Transverse colon (tissue), 4 donors: ENCODE results near the gene DISC1. TPM values are rescaled to one million over a fixed set of nuclear protein-coding genes. Genes with fewer than 3 reads are reported as not detected.

Source experiments
- DNase-seq: peaks from one replicate; pipeline ENCODE4 v3.0.0-alpha.2; 2019
- H3K27ac ChIP-seq, 4 donors: fragments of 200-600 bp; sonication (generic); 2 replicates each; pipeline ENCODE4 v1.5.1; 2016 to 2018; ENCODE audit warnings: inconsistent platforms in 4 of 4
- H3K27me3 ChIP-seq: fragments of 200-600 bp; sonication (generic); 2 replicates; pipeline ENCODE4 v1.5.1; 2017; ENCODE audit warnings: inconsistent platforms
- H3K36me3 ChIP-seq, 4 donors: fragments of 200-600 bp; sonication (generic); 2 replicates each; pipeline ENCODE4 v1.5.1; 2017 to 2019; ENCODE audit warnings: inconsistent platforms in 4 of 4
- H3K4me1 ChIP-seq, 4 donors: fragments of 200-600 bp; sonication (generic); 2 replicates each; pipeline ENCODE4 v1.5.1; 2017 to 2020; ENCODE audit warnings: inconsistent platforms in 4 of 4
- H3K4me3 ChIP-seq, 4 donors: fragments of 200-600 bp; sonication (generic); 1 replicate in 1 of 4; 2 replicates in 3 of 4; pipeline versions ENCODE4 v1.5.1 to v1.6.1; 2017 to 2019; ENCODE audit warnings: inconsistent platforms in 4 of 4
- H3K9me3 ChIP-seq, 2 donors: fragments of 200-600 bp; sonication (generic); 2 replicates each; pipeline ENCODE4 v1.5.1; 2017 to 2019; ENCODE audit warnings: inconsistent platforms in 2 of 2
- CTCF ChIP-seq, 5 experiments: fragments of 200-600 bp in 3 of 5; fragments of 450-650 bp in 2 of 5; sonication (generic) in 3 of 5; IDR thresholded peaks; 1 replicate in 2 of 5; 2 replicates in 3 of 5; pipeline ENCODE4 v1.5.1; 2016 to 2017; ENCODE audit warnings: antibody characterized with exemption in 5 of 5, inconsistent platforms in 3 of 5, mild to moderate bottlenecking in 2 of 5, moderate library complexity in 1 of 5
- EP300 ChIP-seq: sonication (generic); formaldehyde crosslinking; IDR thresholded peaks from one replicate; pipeline ENCODE4 v1.6.1; 2017; ENCODE audit warnings: antibody characterized with exemption, low read depth
- POLR2A ChIP-seq: fragments of 450-650 bp; IDR thresholded peaks from one replicate; pipeline ENCODE4 v1.6.1; 2016; ENCODE audit warnings: antibody characterized with exemption, mild to moderate bottlenecking, moderate library complexity
- POLR2AphosphoS5 ChIP-seq, 3 donors: sonication (generic); formaldehyde crosslinking; IDR thresholded peaks; one replicate each; pipeline ENCODE4 v1.6.1; 2016; ENCODE audit warnings: antibody characterized with exemption in 3 of 3
- WGBS, 2 donors: methylation state at CpG; one replicate each; pipeline ENCODE4 v1.1.5; 2018; ENCODE audit warnings: low coverage in 1 of 2; 5-methylcytosine and 5-hydroxymethylcytosine counted together
- in situ Hi-C, 4 donors: fragments of 200-750 bp; cut with MboI; loops; one replicate each; pipeline versions ENCODE4 v1.15.0 to v1.15.1; 2017; ENCODE audit warnings: low sequenced_read_pairs in 3 of 4, low pct_ligation_motif_present in 1 of 4, low pct_unique_long_range_greater_than_20kb in 1 of 4
- intact Hi-C: fragments of 100-400 bp; cut with DNase I; formaldehyde crosslinking; loops from one replicate; pipeline ENCODE4 v1.15.1; 2023; ENCODE audit warnings: low total_unique reads
- total RNA-seq, 4 donors: library from RNA; depleted of rRNA; stranded (reverse); fragments of >200 nt; gene quantifications; one replicate each; pipeline ENCODE4 v1.1.0, GENCODE V29; 2016

DISC1 gene
- total RNA-seq, 4 donors from 2014 or later, result 7.8 to 20.3 (median 11.5) TPM

GRCh38 chr1:232017759-232018158 is 391.2 kb downstream of the DISC1 start:
- no peaks in the 10 kb centered on the region for H3K9me3 ChIP-seq
- intact Hi-C loops, result no loop called here

GRCh38 chr1:232018231-232019025 is 391.8 kb downstream of the DISC1 start:
- Histone ChIP-seq H3K4me3 (no peak overlapping the region), H3K27me3 (no peaks in the 10 kb centered on the region), H3K9me3 (no peaks in the 10 kb centered on the region), H3K27ac (no peak overlapping the region), H3K4me1 (peaks cover 6 to 17% (median 8%) of the 10 kb centered on the region in 4 donors), H3K36me3 (no peaks in the 10 kb centered on the region)
- 80% methylated on average over 2 to 3 of the region's 3 CpGs for WGBS, 2 donors
- intact Hi-C loops, result no loop called here
- DNase-seq, result no peak
- TF ChIP-seq CTCF (IDR thresholded peaks at IDR 0.05) (no peak), POLR2A (no peak), EP300 (no peak), POLR2AphosphoS5 (IDR thresholded peaks at IDR 0.05) (no peak)
- in situ Hi-C loops, result no loop called here

More at GRCh38 chr1:232017759-232018158, 391.2 kb downstream of the DISC1 start:
- no peaks in the 10 kb centered on the region for H3K27me3 ChIP-seq
- 85 to 88% methylated on average over 1 of the region's 1 CpG for WGBS, 2 donors
- no peak overlapping the region for H3K4me3 ChIP-seq
- peaks cover 9 to 24% (median 14%) of the 10 kb centered on the region in 4 donors for H3K4me1 ChIP-seq
- no peaks in the 10 kb centered on the region for H3K36me3 ChIP-seq
- DNase-seq, result no peak
- no peak overlapping the region for H3K27ac ChIP-seq
- TF ChIP-seq EP300 (no peak), POLR2AphosphoS5 (IDR thresholded peaks at IDR 0.05) (no peak), POLR2A (no peak), CTCF (IDR thresholded peaks at IDR 0.05) (no peak)
- in situ Hi-C loops, result no loop called here

GRCh38 chr1:232019026-232019340 is 392.4 kb downstream of the DISC1 start:
- H3K27me3 ChIP-seq, result no peaks in the 10 kb centered on the region
- in situ Hi-C loops, result no loop called here
- 78 to 83% methylated on average over 5 of the region's 5 CpGs for WGBS, 2 donors
- DNase-seq, result no peak
- peaks cover under 1 to 11% (median 2%) of the 10 kb centered on the region in 4 donors for H3K4me1 ChIP-seq
- H3K36me3 ChIP-seq, result no peaks in the 10 kb centered on the region
- H3K9me3 ChIP-seq, result no peaks in the 10 kb centered on the region
- no peak for TF ChIP-seq POLR2A
- no peak for TF ChIP-seq CTCF (IDR thresholded peaks at IDR 0.05)
- TF ChIP-seq EP300, result no peak
- TF ChIP-seq POLR2AphosphoS5 (IDR thresholded peaks at IDR 0.05), result no peak
- intact Hi-C loops, result no loop called here
- H3K4me3 ChIP-seq, result no peak overlapping the region
- no peak overlapping the region for H3K27ac ChIP-seq

- Histone ChIP-seq H3K9me3 (no peaks in the 10 kb centered on the region), H3K27me3 (no peaks in the 10 kb centered on the region), H3K27ac (no peak overlapping the region), H3K4me3 (no peak overlapping the region), H3K4me1 (peaks cover 0 to 8% (median 0%) of the 10 kb centered on the region in 4 donors), H3K36me3 (no peaks in the 10 kb centered on the region)
- DNase-seq, result no peak
- WGBS, 2 donors, result 17 to 82% methylated on average over 1 of the region's 1 CpG
- in situ Hi-C loops (no loop called here), intact Hi-C loops (no loop called here)
- TF ChIP-seq POLR2AphosphoS5 (IDR thresholded peaks at IDR 0.05) (no peak), POLR2A (no peak), EP300 (no peak), CTCF (IDR thresholded peaks at IDR 0.05) (no peak)
Observed at GRCh38 chr1:232020352-232020751, 393.8 kb downstream of the DISC1 start.
